HG03565 (cell line): ENCODE measurements around the gene JPT2.

Experiments
- ATAC-seq: cut with Tn5 transposase; IDR thresholded peaks from one replicate; pipeline ENCODE4 v1.9.1; 2021; ENCODE audit warnings: mild to moderate bottlenecking, moderate library complexity; ENCODE audit not compliant: unreplicated experiment

The JPT2 gene, protein sequence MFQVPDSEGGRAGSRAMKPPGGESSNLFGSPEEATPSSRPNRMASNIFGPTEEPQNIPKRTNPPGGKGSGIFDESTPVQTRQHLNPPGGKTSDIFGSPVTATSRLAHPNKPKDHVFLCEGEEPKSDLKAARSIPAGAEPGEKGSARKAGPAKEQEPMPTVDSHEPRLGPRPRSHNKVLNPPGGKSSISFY

DNA sequence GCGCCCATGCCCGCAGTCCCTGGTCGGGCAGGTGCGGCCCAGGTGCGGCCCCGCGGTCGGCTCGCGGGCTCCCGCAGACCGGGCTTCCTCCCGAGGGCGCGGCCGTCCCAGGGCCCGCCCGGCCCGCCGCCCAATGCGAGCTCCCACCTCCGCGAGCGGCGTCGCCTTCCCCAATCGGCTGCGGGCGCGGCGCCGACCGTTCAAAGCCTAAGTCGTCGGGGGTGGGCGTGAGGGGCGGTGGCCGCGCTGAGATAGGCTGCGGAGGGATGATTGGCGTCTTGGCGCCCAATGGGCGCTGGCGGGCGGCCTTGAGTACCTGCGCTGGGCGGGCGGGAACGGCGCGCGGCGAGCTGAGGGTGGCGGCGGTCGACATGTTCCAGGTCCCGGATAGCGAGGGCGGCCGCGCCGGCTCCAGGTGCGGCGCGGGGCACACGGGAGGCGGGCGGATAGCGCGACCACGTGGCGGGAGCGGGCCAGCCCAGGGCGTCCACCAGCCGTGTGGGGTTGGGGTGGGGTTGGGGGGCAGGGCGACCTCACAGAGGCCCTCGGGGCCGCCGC, at the start of gene JPT2:
Gene JPT2, plus strand, starts transcription at position 338 of the 558 bp plus-strand sequence. Its CDS starts 34 bp downstream, at position 372.
- ATAC-seq, result peak; percentile 82

DNA sequence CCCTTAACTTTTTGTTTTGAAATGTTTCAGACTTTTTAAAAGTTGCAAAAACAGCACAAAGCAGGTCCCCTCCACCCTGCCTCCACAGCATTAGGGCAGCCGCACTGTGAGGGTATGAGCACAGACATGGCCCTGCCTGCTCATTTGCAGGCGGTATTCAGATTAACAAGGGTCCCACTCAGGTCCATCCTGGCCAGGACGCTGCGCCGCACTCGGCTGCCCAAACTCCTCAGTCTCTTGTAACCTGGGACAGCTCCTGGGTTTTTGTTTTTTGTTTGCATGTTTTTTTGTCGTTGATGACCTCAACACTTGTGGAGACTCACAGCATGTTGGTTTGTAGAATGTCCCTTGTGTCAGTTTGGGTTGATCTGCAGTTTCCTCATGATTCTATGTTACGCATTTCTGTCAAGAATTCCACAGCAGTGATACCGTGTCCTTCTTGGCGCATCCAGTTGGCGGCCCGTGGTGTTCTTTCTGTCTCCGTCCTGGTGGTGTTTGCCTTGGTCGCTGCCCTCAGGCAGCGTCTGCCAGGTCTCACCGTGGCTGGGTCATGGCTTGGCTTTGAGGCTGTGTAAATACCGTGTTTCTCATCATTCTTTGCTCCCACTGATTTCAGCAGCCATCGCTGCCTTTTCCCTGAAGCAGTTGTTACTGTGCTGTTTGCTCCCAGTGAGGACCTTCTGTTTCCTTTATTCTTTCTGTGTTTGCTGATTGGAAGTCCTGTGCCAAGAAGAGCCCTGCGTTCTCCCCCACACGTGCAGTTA, 47.4 kb upstream of the JPT2 start:
- no peak for ATAC-seq

DNA sequence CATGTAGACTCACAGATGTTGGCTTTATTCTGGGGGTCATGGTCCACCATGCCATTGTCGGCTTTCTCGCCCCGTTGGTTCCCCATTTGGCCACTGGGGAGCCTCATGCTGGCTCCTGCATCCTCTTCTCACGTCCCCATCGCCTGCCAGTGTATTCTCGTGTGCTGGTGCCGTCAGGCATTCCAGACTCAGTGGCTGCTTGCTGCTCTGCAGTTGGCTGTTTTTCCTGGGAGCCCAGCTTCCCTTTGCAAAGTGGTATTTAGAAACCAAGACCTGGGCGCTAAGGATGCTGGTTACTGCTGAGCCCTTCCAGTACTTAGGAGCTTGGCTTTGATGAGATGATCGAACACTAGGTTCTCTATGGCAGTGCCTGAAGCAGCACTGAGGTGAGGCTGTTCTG, 46.8 kb upstream of the JPT2 start:
- ATAC-seq, result no peak

DNA sequence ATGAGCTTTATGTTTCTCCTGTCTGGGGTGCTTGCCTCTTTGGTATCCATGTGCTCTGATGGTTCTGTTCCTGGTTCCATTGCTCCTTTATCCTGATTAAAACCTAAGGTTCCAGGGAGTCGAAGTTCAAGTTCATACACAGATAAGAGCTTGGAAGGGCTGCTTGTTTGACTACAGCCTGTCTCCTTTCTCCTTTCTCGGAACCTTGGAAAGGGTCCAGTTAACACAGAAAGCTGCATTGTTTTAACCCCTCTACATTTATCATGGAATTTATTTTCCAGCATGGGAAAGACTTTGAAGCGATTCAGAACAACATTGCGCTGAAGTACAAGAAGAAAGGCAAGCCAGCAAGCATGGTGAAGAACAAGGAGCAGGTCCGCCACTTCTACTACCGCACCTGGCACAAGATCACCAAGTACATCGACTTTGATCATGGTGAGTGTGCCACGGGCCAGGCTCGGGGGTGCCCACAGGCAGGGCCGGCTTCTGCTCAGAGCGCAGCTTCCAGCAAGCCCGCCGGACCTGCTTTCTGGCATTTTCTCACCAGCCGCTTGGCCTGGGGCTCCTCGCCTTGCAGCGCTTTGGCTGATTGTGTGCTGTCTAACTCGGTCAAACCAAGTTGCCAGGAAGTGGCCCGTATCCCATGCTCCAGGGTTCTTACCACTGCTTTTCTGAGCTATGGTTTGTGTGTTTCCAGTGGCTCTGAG, 46.0 kb upstream of the JPT2 start:
- ATAC-seq, result no peak

GRCh38 chr16:1632638-1632970, 45.5 kb upstream of the JPT2 start:
- ATAC-seq, result no peak

DNA sequence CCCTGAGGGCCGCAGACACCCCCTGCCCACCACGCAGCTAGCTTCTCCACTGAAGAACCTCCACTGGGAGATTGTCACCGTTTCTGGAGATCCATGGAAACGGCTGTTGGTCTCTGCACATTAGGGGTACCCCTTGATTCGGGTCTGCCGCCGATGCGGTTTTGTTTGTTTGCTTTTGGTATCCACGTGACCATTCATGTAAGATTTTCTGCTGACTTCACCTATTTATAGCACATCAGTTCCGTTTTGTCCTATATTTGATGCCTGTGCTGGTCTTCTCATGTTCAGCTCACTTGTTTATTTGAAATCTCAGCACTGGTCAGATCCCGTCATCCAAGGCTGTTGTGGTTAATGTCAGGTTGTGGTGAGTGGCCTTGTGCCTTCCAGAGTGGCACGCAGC, 44.8 kb upstream of the JPT2 start:
- ATAC-seq, result no peak

DNA sequence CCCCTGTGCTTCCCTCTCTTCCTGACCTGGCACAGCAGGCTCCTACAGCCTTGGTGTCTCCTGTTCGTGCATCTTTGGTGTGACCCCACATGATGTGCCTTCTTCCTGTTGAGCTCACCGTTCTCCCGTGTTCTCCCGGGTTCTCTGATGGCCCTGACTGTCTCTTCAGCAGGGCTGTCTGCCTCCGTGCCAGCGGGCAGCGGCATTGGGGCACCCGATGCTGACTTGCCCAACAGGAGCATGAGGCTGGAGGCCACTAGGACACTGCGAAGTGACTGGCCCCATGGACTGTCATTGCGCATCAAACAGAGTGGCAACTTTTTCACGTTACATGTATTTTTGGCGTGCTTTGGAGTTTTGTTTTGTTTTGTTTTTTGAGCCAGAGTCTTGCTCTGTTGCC, 43.5 kb upstream of the JPT2 start:
- no peak for ATAC-seq

- ATAC-seq, result no peak
These were observed 43.0 kb upstream of the JPT2 start for GRCh38 chr16:1635070-1635469.

- ATAC-seq, result no peak
These were observed 40.6 kb upstream of the JPT2 start for GRCh38 chr16:1637526-1637925.

- no peak for ATAC-seq
These were observed 39.3 kb upstream of the JPT2 start for GRCh38 chr16:1638757-1639156.

GRCh38 chr16:1639282-1639681, 38.8 kb upstream of the JPT2 start:
- no peak for ATAC-seq

- ATAC-seq, result no peak
These were observed 38.2 kb upstream of the JPT2 start for GRCh38 chr16:1639860-1640259.

DNA sequence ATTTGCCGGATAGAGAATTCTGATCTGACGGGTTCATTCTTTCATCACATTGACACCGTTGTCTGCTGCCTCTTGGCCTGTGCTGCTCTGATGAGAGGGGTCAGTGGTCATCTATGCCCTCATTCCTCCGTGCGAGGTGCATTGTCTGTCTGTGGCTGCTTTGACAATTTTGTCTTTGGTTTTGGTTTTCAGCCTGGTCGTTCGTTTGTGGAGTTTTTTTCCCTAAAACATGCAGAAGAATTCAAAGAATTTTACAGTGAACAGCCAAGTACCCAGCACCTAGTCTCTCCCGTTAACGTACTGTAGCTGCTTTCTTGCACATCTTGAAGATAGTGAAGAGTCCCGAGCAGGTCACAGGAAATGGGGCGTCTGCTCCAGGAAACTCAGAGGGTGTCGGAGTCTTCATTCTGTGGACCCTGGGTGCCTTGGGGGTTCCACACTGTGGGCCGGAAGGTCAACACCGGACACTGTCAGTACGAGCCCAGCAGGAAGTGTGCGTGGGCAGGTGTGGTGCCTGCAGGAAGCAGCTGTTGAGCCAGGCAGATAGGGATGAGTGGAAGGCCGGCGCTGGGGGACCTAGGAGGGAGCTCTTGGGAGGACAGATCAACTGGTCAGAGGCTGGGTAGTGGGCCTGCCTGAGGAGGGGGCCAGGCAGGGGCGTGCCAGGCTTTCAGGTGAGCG, 37.7 kb upstream of the JPT2 start:
- no peak for ATAC-seq

DNA sequence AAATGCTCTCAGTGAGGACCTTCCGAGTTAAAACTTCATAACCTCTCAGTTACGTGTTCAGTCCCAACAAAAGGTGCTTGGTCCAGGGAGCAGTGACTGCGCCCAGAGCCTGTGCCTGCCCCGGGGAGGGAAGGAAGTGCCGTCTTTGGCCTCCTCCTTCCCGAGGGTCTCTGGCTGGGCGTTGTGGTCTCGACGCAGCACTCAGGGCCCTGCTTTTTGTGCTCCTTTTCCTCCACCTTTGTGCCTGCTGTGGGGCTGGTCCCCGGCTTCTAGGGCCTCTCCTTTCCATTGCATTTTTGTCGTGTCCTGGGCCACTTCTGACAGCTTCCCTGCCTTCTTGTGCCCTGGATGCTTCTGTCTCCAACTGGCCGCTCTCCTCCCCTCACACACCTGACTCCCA, 36.8 kb upstream of the JPT2 start:
- ATAC-seq, result no peak

DNA sequence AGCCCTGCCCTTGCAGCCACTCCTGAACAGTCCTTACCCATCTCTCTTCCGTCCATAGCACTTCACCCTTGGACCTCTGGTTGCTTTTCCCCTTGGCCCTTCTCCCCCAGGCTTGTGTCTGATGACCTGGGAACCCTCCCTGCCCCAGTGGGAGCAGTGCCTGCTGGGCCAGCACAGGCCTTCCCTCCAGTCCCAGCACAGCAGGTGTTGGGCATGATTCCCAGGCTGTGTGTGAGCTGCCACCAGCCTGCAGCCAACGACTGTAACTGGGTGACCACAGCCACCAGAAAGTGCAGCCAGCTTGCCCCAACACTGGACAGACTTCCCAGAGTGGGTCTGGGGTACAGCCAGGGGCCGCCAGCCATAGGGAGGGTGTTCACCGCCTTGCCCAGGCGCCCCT, 35.9 kb upstream of the JPT2 start:
- ATAC-seq, result no peak

DNA sequence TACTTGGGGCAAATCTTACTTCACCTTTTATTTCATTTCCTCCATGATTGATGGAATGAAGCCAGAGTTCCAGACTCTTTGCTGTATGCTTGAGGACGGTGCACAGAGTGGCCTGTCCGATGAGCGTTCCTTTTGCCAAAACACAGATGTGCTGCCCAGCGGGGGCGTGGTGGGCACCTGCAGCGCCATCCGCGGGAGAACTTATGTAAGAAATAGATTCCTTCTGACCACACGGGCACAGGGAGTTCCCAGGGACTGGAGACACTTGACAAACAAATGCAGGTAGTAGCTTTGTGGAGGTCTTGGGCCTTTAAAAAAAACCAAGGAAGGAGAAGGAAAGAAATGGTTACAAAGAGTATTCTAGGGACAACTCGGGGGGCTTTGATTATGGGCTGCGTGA, 35.3 kb upstream of the JPT2 start:
- no peak for ATAC-seq

GRCh38 chr16:1643521-1643920, 34.6 kb upstream of the JPT2 start:
- no peak for ATAC-seq

DNA sequence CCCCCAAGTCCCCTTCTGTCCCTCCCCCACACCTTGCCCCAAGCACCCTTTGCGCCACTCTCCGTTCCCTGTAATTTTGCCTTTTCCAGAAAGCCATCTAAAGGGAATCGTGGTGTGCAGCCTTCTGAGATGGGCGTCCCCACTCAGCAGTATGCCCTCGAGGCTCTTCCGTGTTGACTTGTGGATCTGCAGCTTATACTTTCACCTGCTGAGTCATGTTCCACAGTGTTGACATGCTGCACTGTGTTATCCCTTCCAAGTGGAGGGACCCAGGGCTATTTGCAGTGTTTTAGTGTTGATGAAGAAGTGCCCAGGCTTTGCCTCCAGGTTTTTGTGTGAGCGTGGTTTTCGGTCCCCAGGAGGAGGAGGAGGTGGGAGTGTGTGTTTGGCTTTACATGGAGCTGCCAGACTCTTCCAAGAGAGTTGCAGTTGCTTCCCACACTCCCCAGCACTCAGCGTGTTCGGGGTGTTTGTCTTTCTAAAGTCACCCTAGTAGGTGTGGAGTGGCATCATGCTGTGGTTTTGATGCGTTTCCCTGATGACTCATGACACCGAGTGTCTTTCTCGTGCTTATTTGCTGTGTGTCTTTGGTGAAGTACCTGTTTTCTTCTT, 32.1 kb upstream of the JPT2 start:
- no peak for ATAC-seq

- no peak for ATAC-seq
These were observed 30.2 kb upstream of the JPT2 start for GRCh38 chr16:1647856-1648255.

DNA sequence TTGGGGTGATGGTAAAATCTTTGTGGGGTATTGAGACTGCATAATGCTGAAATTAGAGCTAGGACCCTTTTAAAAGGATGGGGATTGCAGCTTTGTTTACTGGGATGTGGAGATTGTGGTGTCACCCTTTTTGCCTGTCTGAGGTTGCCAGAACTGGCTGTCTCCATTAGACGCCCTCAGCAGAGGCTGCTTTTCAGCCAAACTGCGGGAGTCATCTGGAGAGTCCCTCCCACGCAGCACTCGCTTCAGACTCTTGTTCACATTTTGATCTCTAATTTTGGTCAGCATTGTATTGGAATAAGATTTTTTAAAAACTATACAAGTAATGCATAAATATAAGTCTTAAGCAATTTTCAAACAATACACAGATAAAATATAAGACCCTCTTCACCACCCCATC, 27.9 kb upstream of the JPT2 start:
- ATAC-seq, result no peak
